Endothelial cell of umbilical vein (primary cell): ENCODE results near the gene TIPARP. TPM values are rescaled to one million over a fixed set of nuclear protein-coding genes. Genes with fewer than 3 reads are reported as not detected.

Experiments used
- Bru-seq: library from RNA; stranded (reverse); fragments of 400-500 nt; gene quantifications from one replicate; lab custom pipeline; 2021; lab: Mats Ljungman, UMichigan
- BruChase-seq, 2 experiments: library from RNA; stranded (reverse); fragments of 400-500 nt; gene quantifications; one replicate each; lab custom pipeline; 2021; lab: Mats Ljungman, UMichigan
- BruUV-seq: library from RNA; stranded (reverse); fragments of 400-500 nt; replicated peaks from 2 replicates; lab custom pipeline; 2021; lab: Mats Ljungman, UMichigan
- CTCF ChIA-PET: fragments of 300-600, 350-600 bp; sonication (Branson Sonifier 250); formaldehyde crosslinking; loops from one replicate; lab custom pipeline; 2021; ENCODE audit warnings: antibody characterized with exemption, inconsistent platforms; lab: Charles Lee
- POLR2A ChIA-PET: fragments of 300-600, 350-600 bp; sonication (Branson Sonifier 250); formaldehyde crosslinking; loops from one replicate; lab custom pipeline; 2021; ENCODE audit warnings: antibody characterized with exemption, inconsistent platforms; lab: Charles Lee
- DNase-seq: peaks from one replicate; pipeline ENCODE4 v3.0.0-alpha.2; 2011; ENCODE audit warnings: low read depth, low spot score
- FAIRE-seq: peaks from 2 replicates; lab custom pipeline; 2011; peaks lifted over from hg19 to GRCh38; lab: Jason Lieb, UNC
- H2AFZ ChIP-seq: 2 replicates; pipeline ENCODE4 v1.6.0; 2012; ENCODE audit warnings: low read depth, low read length, control low read depth, inconsistent platforms
- H3K27ac ChIP-seq: 2 replicates; pipeline ENCODE4 v1.5.1; 2011; ENCODE audit warnings: low read depth, mild to moderate bottlenecking, control low read depth, low read length, moderate library complexity; ENCODE audit not compliant: insufficient read depth
- H3K27me3 ChIP-seq, 2 experiments: 2 replicates each; pipeline versions ENCODE4 v1.6.0 to v1.6.1; 2011; ENCODE audit warnings: low read length in 2 of 2, mixed read lengths in 1 of 2; ENCODE audit not compliant: control insufficient read depth in 2 of 2, insufficient read depth in 2 of 2
- H3K36me3 ChIP-seq, 2 experiments: 2 replicates in 1 of 2; 3 replicates in 1 of 2; pipeline ENCODE4 v1.5.1; 2011; ENCODE audit warnings: low read length in 2 of 2, mild to moderate bottlenecking in 1 of 2, moderate library complexity in 1 of 2; ENCODE audit not compliant: control insufficient read depth in 2 of 2, insufficient read depth in 2 of 2; ENCODE audit errors: extremely low read depth in 1 of 2
- H3K4me1 ChIP-seq: 3 replicates; pipeline ENCODE4 v1.5.1; 2011; ENCODE audit warnings: mild to moderate bottlenecking, low read length; ENCODE audit not compliant: control insufficient read depth, insufficient read depth; ENCODE audit errors: extremely low read depth
- H3K4me2 ChIP-seq: 2 replicates; pipeline ENCODE4 v1.6.1; 2011; ENCODE audit warnings: low read length, control low read depth, mixed read lengths; ENCODE audit not compliant: insufficient read depth
- H3K4me3 ChIP-seq, 3 experiments: fragments of 200-600 bp in 1 of 3; sonication (generic), shearing (Covaris generic) in 1 of 3; replicated peaks in 1 of 3; 2 replicates each; pipeline ENCODE4 v1.5.1; 2011 to 2016; ENCODE audit warnings: control low read depth in 3 of 3, low read length in 3 of 3, mild to moderate bottlenecking in 2 of 3, inconsistent platforms in 1 of 3, low read depth in 1 of 3, moderate library complexity in 1 of 3; ENCODE audit not compliant: insufficient read depth in 1 of 3
- H3K79me2 ChIP-seq: 2 replicates; pipeline ENCODE4 v1.6.0; 2012; ENCODE audit warnings: low read length, inconsistent platforms; ENCODE audit not compliant: control insufficient read depth, insufficient read depth
- H3K9ac ChIP-seq: replicated peaks from 2 replicates; pipeline ENCODE3; 2011; ENCODE audit warnings: low read length, control low read depth; ENCODE audit not compliant: insufficient read depth; ENCODE audit errors: extremely low read depth
- H3K9me1 ChIP-seq: replicated peaks from 3 replicates; pipeline ENCODE4 v1.6.0; 2011; ENCODE audit warnings: mild to moderate bottlenecking, low read length; ENCODE audit not compliant: control insufficient read depth, insufficient read depth; ENCODE audit errors: extremely low read depth
- H3K9me3 ChIP-seq: replicated peaks from 2 replicates; pipeline ENCODE4 v1.5.1; 2012; ENCODE audit warnings: low read length, inconsistent platforms; ENCODE audit not compliant: control insufficient read depth, insufficient read depth
- H4K20me1 ChIP-seq: replicated peaks from 2 replicates; pipeline ENCODE3; 2011; ENCODE audit warnings: mild to moderate bottlenecking, low read length; ENCODE audit not compliant: control insufficient read depth, insufficient read depth; ENCODE audit errors: extremely low read depth
- EZH2 ChIP-seq: IDR thresholded peaks from 2 replicates; pipeline ENCODE4 v1.6.1; 2012; ENCODE audit warnings: borderline replicate concordance, low read depth, mild to moderate bottlenecking, moderate library complexity, low read length, inconsistent platforms; ENCODE audit not compliant: severe bottlenecking
- FOS ChIP-seq: IDR thresholded peaks from 2 replicates; pipeline ENCODE4 v1.6.1; 2011; ENCODE audit warnings: mild to moderate bottlenecking, low read length, moderate library complexity, borderline replicate concordance; ENCODE audit not compliant: insufficient read depth
- GATA2 ChIP-seq: IDR thresholded peaks from 2 replicates; pipeline ENCODE4 v1.7.0; 2011; ENCODE audit warnings: low read depth, mild to moderate bottlenecking, moderate library complexity, mixed read lengths, low read length; ENCODE audit not compliant: insufficient read length, insufficient read depth
- JUN ChIP-seq: IDR thresholded peaks from 2 replicates; pipeline ENCODE4 v1.6.1; 2011; ENCODE audit warnings: borderline replicate concordance, low read depth; ENCODE audit not compliant: insufficient read length, insufficient read depth
- MAX ChIP-seq: IDR thresholded peaks from 2 replicates; pipeline ENCODE4 v1.6.1; 2011; ENCODE audit not compliant: insufficient read depth, insufficient read length
- MYC ChIP-seq: IDR thresholded peaks from one replicate; pipeline ENCODE4 v1.6.1; 2011; ENCODE audit warnings: mild to moderate bottlenecking, low read depth, low read length
- POLR2A ChIP-seq: IDR thresholded peaks from 2 replicates; pipeline ENCODE4 v1.6.1; 2012; ENCODE audit warnings: low read depth, mild to moderate bottlenecking, control low read depth, low read length
- POLR2AphosphoS5 ChIP-seq: IDR thresholded peaks from 2 replicates; pipeline ENCODE4 v1.6.1; 2012; ENCODE audit warnings: low read depth, mild to moderate bottlenecking, control low read depth, low read length, moderate library complexity; ENCODE audit not compliant: insufficient read depth
- dilution Hi-C: fragments of 300-500 bp; cut with MboI; formaldehyde crosslinking; loops from one replicate; pipeline ENCODE4 v1.15.0; 2019; ENCODE audit warnings: low sequenced_read_pairs; ENCODE audit not compliant: extremely low pct_ligation_motif_present
- intact Hi-C: fragments of 100-400 bp; cut with micrococcal nuclease; formaldehyde crosslinking; loops from one replicate; pipeline ENCODE4 v1.10.0; 2022
- long read RNA-seq: library from polyadenylated mRNA; stranded (forward); transcript quantifications from one replicate; pipeline ENCODE4 v2.0.0, GENCODE V29; 2021
- polyA minus RNA-seq, 3 experiments: library from RNA; depleted of rRNA, polyadenylated mRNA; stranded (reverse); fragments of >200 nt; gene quantifications; 1 replicate in 1 of 3; 2 replicates in 2 of 3; pipeline ENCODE4 v1.2.3, GENCODE V29; 2011
- polyA plus RNA-seq, 4 experiments: library from polyadenylated mRNA; depleted of rRNA in 3 of 4; stranded (reverse) in 3 of 4; unstranded in 1 of 4; fragments of >200 nt; gene quantifications; 2 replicates each; pipeline versions ENCODE4 v1.2.1 to v1.2.3, GENCODE V29; 2011 to 2012; ENCODE audit warnings: missing spikeins in 1 of 4
- total RNA-seq: library from RNA; stranded (reverse); gene quantifications from 2 replicates; pipeline ENCODE4 v1.2.3, GENCODE V29; 2021
- TF ChIP-seq, protein P1 (sequence below), 2 donors: IDR thresholded peaks; 1 replicate in 1 of 2; 2 replicates in 1 of 2; pipeline ENCODE4 v1.5.1; 2011; ENCODE audit warnings: low read length in 2 of 2, mild to moderate bottlenecking in 2 of 2, moderate library complexity in 2 of 2, control low read depth in 1 of 2, inconsistent platforms in 1 of 2, low read depth in 1 of 2; ENCODE audit not compliant: insufficient read depth in 1 of 2; ENCODE audit errors: extremely low read depth in 1 of 2

The TIPARP gene
- total RNA-seq, result 20.0 and 21.2 TPM in 2 replicates
- polyA plus RNA-seq, result 8.1 and 9.1 TPM in 2 replicates
- 11.8 and 13.5 TPM in 2 replicates for polyA plus RNA-seq (2011; cell fraction: cytosol; rRNA removed)
- 21.4 and 21.9 TPM in 2 replicates for polyA plus RNA-seq (2011; cell fraction: nucleus; rRNA removed)
- polyA plus RNA-seq (2012), result 13.0 and 21.9 TPM in 2 replicates
- polyA minus RNA-seq, result 24.8 and 29.4 TPM in 2 replicates
- polyA minus RNA-seq (2011; cell fraction: cytosol; rRNA and poly(A)+ RNA removed), result 11.0 TPM
- 119 and 123 TPM in 2 replicates for polyA minus RNA-seq (2011; cell fraction: nucleus; rRNA and poly(A)+ RNA removed)
- percentile 97 among the genes with signal in this experiment for Bru-seq, nascent RNA
- percentile 64 among the genes with signal in this experiment for BruChase-seq, experiment 1, labeled RNA remaining after a 6-hour chase
- percentile 88 among the genes with signal in this experiment for BruChase-seq, experiment 2, labeled RNA remaining after a 2-hour chase
- long read RNA-seq, full-length matches to known transcripts, result 1 of 8 reads
- long read RNA-seq, partial matches to known transcripts, result 1 of 8 reads
- long read RNA-seq, other reads (novel, unspliced or antisense), result 6 of 8 reads

- Histone ChIP-seq H3K4me3 (peak within 1 kb of the TSS; percentile 79 to 96 (median 82)), H3K9me1 (no peaks in the 10 kb centered on the region), H3K27ac (peak within 1 kb of the TSS; percentile 80), H3K9me3 (no peaks in the 10 kb centered on the region), H3K9ac (peak within 1 kb of the TSS; percentile 94), H3K36me3 (peaks cover 6 to 9% of the 10 kb centered on the region in 2 experiments), H3K4me1 (peaks cover 31% of the 10 kb centered on the region), H2AFZ (peak within 1 kb of the TSS; percentile 47), H3K4me2 (peak within 1 kb of the TSS; percentile 33), H3K79me2 (peaks cover 48% of the 10 kb centered on the region), H4K20me1 (peaks cover 9% of the 10 kb centered on the region), H3K27me3 (no peaks in the 10 kb centered on the region)
- intact Hi-C loops, result loop anchor here (1.0 to 2.0 kb wide), 11 partner anchors 18 to 524 kb away; partner anchors contain the start of genes LEKR1 and SSR3
- FAIRE-seq (peak; percentile 96), DNase-seq (peak; percentile 99)
- dilution Hi-C loops, result no loop called here
- ChIA-PET POLR2A (interaction anchor here (0.6 to 1.5 kb wide), 5 partner anchors 19 to 415 kb away, joined by 3 to 5 read pairs (median 4); no protein-coding TSS in a partner anchor), CTCF (interaction anchor here (0.7 to 5.8 kb wide), 22 partner anchors 8 to 524 kb away, joined by 3 to 70 read pairs (median 6); partner anchors contain the start of gene SSR3)
- TSS peak; percentile 50 for BruUV-seq
- TF ChIP-seq EZH2 (no peak), POLR2A (peak; percentile 98), MAX (peak; percentile 72), FOS (no peak), MYC (peak; percentile 47), GATA2 (no peak), JUN (no peak), POLR2AphosphoS5 (peak; percentile 99)
- TF ChIP-seq, protein P1, sequence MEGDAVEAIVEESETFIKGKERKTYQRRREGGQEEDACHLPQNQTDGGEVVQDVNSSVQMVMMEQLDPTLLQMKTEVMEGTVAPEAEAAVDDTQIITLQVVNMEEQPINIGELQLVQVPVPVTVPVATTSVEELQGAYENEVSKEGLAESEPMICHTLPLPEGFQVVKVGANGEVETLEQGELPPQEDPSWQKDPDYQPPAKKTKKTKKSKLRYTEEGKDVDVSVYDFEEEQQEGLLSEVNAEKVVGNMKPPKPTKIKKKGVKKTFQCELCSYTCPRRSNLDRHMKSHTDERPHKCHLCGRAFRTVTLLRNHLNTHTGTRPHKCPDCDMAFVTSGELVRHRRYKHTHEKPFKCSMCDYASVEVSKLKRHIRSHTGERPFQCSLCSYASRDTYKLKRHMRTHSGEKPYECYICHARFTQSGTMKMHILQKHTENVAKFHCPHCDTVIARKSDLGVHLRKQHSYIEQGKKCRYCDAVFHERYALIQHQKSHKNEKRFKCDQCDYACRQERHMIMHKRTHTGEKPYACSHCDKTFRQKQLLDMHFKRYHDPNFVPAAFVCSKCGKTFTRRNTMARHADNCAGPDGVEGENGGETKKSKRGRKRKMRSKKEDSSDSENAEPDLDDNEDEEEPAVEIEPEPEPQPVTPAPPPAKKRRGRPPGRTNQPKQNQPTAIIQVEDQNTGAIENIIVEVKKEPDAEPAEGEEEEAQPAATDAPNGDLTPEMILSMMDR (IDR thresholded peaks at IDR 0.05; ENCODE audit: extremely low read depth in 1 of 2, insufficient read depth in 1 of 2, low read depth in 1 of 2, low read length in 2 of 2), result peak; percentile 41 to 60
Measured at GRCh38 chr3:156674046-156674910, at the start of gene TIPARP. Gene TIPARP (plus strand): TSS chr3:156674590. CDS start chr3:156677698, 3,108 bp downstream.
